ENCODE data around the gene PPOX. TPM values are rescaled to one million over a fixed set of nuclear protein-coding genes. Genes with fewer than 3 reads are reported as not detected.

PPOX gene
- total RNA-seq, 2 experiments from 2014 or later, result 24.9 to 26.0 TPM

GRCh38 chr1:161157867-161158266, 8.4 kb upstream of the PPOX start:
- H3K4me3 Mint-ChIP-seq, result peak overlapping the region; percentile 5
- intact Hi-C loops (cut with micrococcal nuclease), result loop anchor here (2.0 kb wide), 3 partner anchors 19 to 89 kb away; partner anchors contain the start of genes ARHGAP30, B4GALT3 and NDUFS2
- H3K27ac Mint-ChIP-seq, result peak overlapping the region; percentile 2
- H3K9me3 Mint-ChIP-seq, result no peaks in the 10 kb centered on the region
- no peak for DNase-seq
- CTCF ChIA-PET, result interaction anchor here (0.7 to 2.5 kb wide), 4 partner anchors 9 to 25 kb away, joined by 3 to 19 read pairs (median 4); partner anchors contain the start of gene PPOX
- H3K27me3 Mint-ChIP-seq (ENCODE audit: low read depth), result no peaks in the 10 kb centered on the region
- peaks cover 54% of the 10 kb centered on the region for H3K4me1 Mint-ChIP-seq (ENCODE audit: low read depth)
- peaks cover 14% of the 10 kb centered on the region for H3K36me3 Mint-ChIP-seq (ENCODE audit: low read depth)

GRCh38 chr1:161158316-161159010, 7.8 kb upstream of the PPOX start:
- H3K9me3 Mint-ChIP-seq, result no peaks in the 10 kb centered on the region
- CTCF ChIA-PET, result interaction anchor here (0.7 to 2.5 kb wide), 5 partner anchors 8 to 63 kb away, joined by 3 to 19 read pairs (median 3); partner anchors contain the start of gene PPOX
- no peak overlapping the region for H3K27ac Mint-ChIP-seq
- H3K4me3 Mint-ChIP-seq, result peak overlapping the region; percentile 82
- H3K27me3 Mint-ChIP-seq (ENCODE audit: low read depth), result no peaks in the 10 kb centered on the region
- H3K36me3 Mint-ChIP-seq (ENCODE audit: low read depth), result peaks cover 18% of the 10 kb centered on the region
- DNase-seq, result no peak
- intact Hi-C loops (cut with micrococcal nuclease), result loop anchor here (2.0 kb wide), 3 partner anchors 18 to 90 kb away; partner anchors contain the start of genes ARHGAP30, B4GALT3 and NDUFS2
- H3K4me1 Mint-ChIP-seq (ENCODE audit: low read depth), result peaks cover 57% of the 10 kb centered on the region

- Mint-ChIP-seq H3K36me3 (ENCODE audit: low read depth) (peaks cover 20% of the 10 kb centered on the region), H3K27ac (peak within 1 kb of the TSS; percentile 86), H3K4me3 (peak within 1 kb of the TSS; percentile 82), H3K27me3 (ENCODE audit: low read depth) (no peaks in the 10 kb centered on the region), H3K4me1 (ENCODE audit: low read depth) (peaks cover 58% of the 10 kb centered on the region), H3K9me3 (no peaks in the 10 kb centered on the region)
- intact Hi-C loops (cut with micrococcal nuclease), result loop anchor here (2.0 kb wide), 3 partner anchors 18 to 90 kb away; partner anchors contain the start of genes ARHGAP30, B4GALT3 and NDUFS2
- peak; percentile 94 for DNase-seq
- CTCF ChIA-PET, result interaction anchor here (1.1 to 2.5 kb wide), 2 partner anchors 7 to 22 kb away, joined by 3 to 19 read pairs; partner anchors contain the start of gene PPOX
Observed at GRCh38 chr1:161159087-161159912, 6.9 kb upstream of the PPOX start, which contains the start of gene USP21. TSS of gene USP21 (plus strand) at chr1:161159500. CDS start at chr1:161160641, 1,141 bp downstream.

- intact Hi-C loops (cut with micrococcal nuclease), result loop anchor here (2.0 kb wide), 3 partner anchors 17 to 91 kb away; partner anchors contain the start of genes ARHGAP30, B4GALT3 and NDUFS2
- Mint-ChIP-seq H3K9me3 (no peaks in the 10 kb centered on the region), H3K27me3 (ENCODE audit: low read depth) (no peaks in the 10 kb centered on the region), H3K27ac (peak overlapping the region; percentile 54), H3K4me3 (peak overlapping the region; percentile 82), H3K36me3 (ENCODE audit: low read depth) (peaks cover 20% of the 10 kb centered on the region), H3K4me1 (ENCODE audit: low read depth) (peaks cover 57% of the 10 kb centered on the region)
- CTCF ChIA-PET, result no interaction called here
- DNase-seq, result no peak
Observed at GRCh38 chr1:161159913-161160243, 6.3 kb upstream of the PPOX start.

- peaks cover 55% of the 10 kb centered on the region for H3K4me1 Mint-ChIP-seq (ENCODE audit: low read depth)
- DNase-seq, result no peak
- H3K27me3 Mint-ChIP-seq (ENCODE audit: low read depth), result no peaks in the 10 kb centered on the region
- H3K27ac Mint-ChIP-seq, result no peak overlapping the region
- peaks cover 19% of the 10 kb centered on the region for H3K36me3 Mint-ChIP-seq (ENCODE audit: low read depth)
- intact Hi-C loops (cut with micrococcal nuclease), result no loop called here
- CTCF ChIA-PET, result interaction anchor here (0.6 kb wide), 1 partner anchor 65 kb away, joined by 3 read pairs; the partner anchor contains the start of gene TOMM40L
- H3K9me3 Mint-ChIP-seq, result no peaks in the 10 kb centered on the region
- peak overlapping the region; percentile 82 for H3K4me3 Mint-ChIP-seq
Observed at GRCh38 chr1:161160671-161161145, 5.5 kb upstream of the PPOX start.

- intact Hi-C loops (cut with micrococcal nuclease), result no loop called here
- Mint-ChIP-seq H3K27me3 (ENCODE audit: low read depth) (no peaks in the 10 kb centered on the region), H3K27ac (no peak overlapping the region), H3K9me3 (no peaks in the 10 kb centered on the region), H3K4me1 (ENCODE audit: low read depth) (peaks cover 55% of the 10 kb centered on the region), H3K36me3 (ENCODE audit: low read depth) (peaks cover 19% of the 10 kb centered on the region), H3K4me3 (no peak overlapping the region)
- no peak for DNase-seq
- CTCF ChIA-PET, result interaction anchor here (0.5 to 1.3 kb wide), 6 partner anchors 10 to 228 kb away, joined by 3 to 4 read pairs (median 3); no protein-coding TSS in a partner anchor
Observed at GRCh38 chr1:161161652-161162051, 4.6 kb upstream of the PPOX start.

- Mint-ChIP-seq H3K9me3 (no peaks in the 10 kb centered on the region), H3K36me3 (ENCODE audit: low read depth) (peaks cover 19% of the 10 kb centered on the region), H3K4me1 (ENCODE audit: low read depth) (peaks cover 58% of the 10 kb centered on the region), H3K4me3 (no peak overlapping the region), H3K27ac (no peak overlapping the region), H3K27me3 (ENCODE audit: low read depth) (no peaks in the 10 kb centered on the region)
- intact Hi-C loops (cut with micrococcal nuclease), result no loop called here
- DNase-seq, result no peak
- CTCF ChIA-PET, result interaction anchor here (0.5 to 1.3 kb wide), 6 partner anchors 9 to 227 kb away, joined by 3 to 4 read pairs (median 3); no protein-coding TSS in a partner anchor
Observed at GRCh38 chr1:161162052-161162451, 4.2 kb upstream of the PPOX start.

- H3K4me3 Mint-ChIP-seq, result no peak overlapping the region
- H3K27ac Mint-ChIP-seq, result no peak overlapping the region
- intact Hi-C loops (cut with micrococcal nuclease), result no loop called here
- no peaks in the 10 kb centered on the region for H3K9me3 Mint-ChIP-seq
- H3K27me3 Mint-ChIP-seq (ENCODE audit: low read depth), result no peaks in the 10 kb centered on the region
- peaks cover 64% of the 10 kb centered on the region for H3K4me1 Mint-ChIP-seq (ENCODE audit: low read depth)
- CTCF ChIA-PET, result interaction anchor here (1.3 kb wide), 2 partner anchors 14 to 22 kb away, joined by 3 to 4 read pairs; no protein-coding TSS in a partner anchor
- peaks cover 19% of the 10 kb centered on the region for H3K36me3 Mint-ChIP-seq (ENCODE audit: low read depth)
- no peak for DNase-seq
Observed at GRCh38 chr1:161162806-161163205, 3.4 kb upstream of the PPOX start.

- intact Hi-C loops (cut with micrococcal nuclease), result no loop called here
- no peaks in the 10 kb centered on the region for H3K27me3 Mint-ChIP-seq (ENCODE audit: low read depth)
- CTCF ChIA-PET, result interaction anchor here (3.4 kb wide), 1 partner anchor 13 kb away, joined by 20 read pairs; the partner anchor contains the start of gene B4GALT3
- H3K4me3 Mint-ChIP-seq, result no peak overlapping the region
- peaks cover 17% of the 10 kb centered on the region for H3K36me3 Mint-ChIP-seq (ENCODE audit: low read depth)
- DNase-seq, result no peak
- no peak overlapping the region for H3K27ac Mint-ChIP-seq
- no peaks in the 10 kb centered on the region for H3K9me3 Mint-ChIP-seq
- peaks cover 63% of the 10 kb centered on the region for H3K4me1 Mint-ChIP-seq (ENCODE audit: low read depth)
Observed at GRCh38 chr1:161163793-161164192, 2.4 kb upstream of the PPOX start.

GRCh38 chr1:161164901-161165610, 1.2 kb upstream of the PPOX start:
- CTCF ChIA-PET, result interaction anchor here (0.6 to 3.8 kb wide), 18 partner anchors 7 to 217 kb away, joined by 3 to 22 read pairs (median 8); partner anchors contain the start of genes B4GALT3, DEDD, NDUFS2 and TOMM40L
- H3K27ac Mint-ChIP-seq, result no peak overlapping the region
- H3K4me3 Mint-ChIP-seq, result no peak overlapping the region
- peaks cover 17% of the 10 kb centered on the region for H3K36me3 Mint-ChIP-seq (ENCODE audit: low read depth)
- DNase-seq, result no peak
- peaks cover 59% of the 10 kb centered on the region for H3K4me1 Mint-ChIP-seq (ENCODE audit: low read depth)
- no peaks in the 10 kb centered on the region for H3K27me3 Mint-ChIP-seq (ENCODE audit: low read depth)
- intact Hi-C loops (cut with micrococcal nuclease), result loop anchor here (5.0 kb wide), 1 partner anchor 217 kb away; no protein-coding TSS in a partner anchor
- H3K9me3 Mint-ChIP-seq, result no peaks in the 10 kb centered on the region
